ENCODE data around the gene PRORP. TPM values are rescaled to one million over a fixed set of nuclear protein-coding genes. Genes with fewer than 3 reads are reported as not detected.
A peak's percentile ranks its signal among the peaks of the same experiment; 100 is the strongest.

PRORP gene
- total and polyA plus RNA-seq, 4 donors = 23.2 to 43.5 (median 23.5) TPM

DNA sequence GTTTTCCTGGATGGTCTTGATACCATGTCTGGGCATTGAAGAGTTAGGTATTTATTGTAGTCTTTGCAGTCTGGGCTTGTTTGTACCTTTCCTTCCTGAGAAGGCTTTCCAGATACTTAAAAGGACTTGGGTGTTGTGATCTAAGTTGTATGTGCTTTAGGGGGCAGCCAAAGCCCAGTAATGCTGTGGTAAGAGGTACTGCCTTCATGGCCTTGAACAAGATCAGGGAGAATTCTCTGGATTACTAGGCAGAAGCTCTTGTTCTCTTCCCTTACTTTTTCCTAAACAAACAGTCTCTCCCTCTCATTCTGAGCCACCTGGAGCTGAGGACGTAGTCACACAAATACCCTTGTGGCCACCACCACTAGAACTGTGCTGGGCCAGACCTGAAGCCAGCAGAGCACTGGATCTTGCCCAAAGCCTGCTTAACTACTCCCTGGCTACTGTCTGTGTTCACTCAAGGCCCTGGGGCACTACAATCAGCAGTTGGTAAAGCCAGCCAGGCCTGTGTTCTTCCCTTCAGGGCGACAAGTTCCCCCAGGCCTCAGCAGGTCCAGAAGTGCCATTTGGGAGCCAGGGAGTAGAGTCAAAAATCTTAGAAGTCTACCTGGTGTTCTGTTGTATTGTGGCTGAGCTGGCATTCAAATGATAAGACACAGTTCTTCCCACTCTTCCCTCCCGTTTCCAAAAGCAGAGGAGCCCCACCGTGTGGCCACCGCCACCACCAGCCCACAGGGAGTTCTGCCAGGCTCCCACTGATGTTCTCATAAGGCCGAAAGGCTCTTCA lies 11.4 kb downstream of the PRORP start:
- Histone ChIP-seq H3K27me3 (ENCODE audit: control insufficient read depth, insufficient read depth, low read length) (no peaks in the 10 kb centered on the region), H3K4me3 (ENCODE audit: low read depth, low read length) (no peak overlapping the region), H3K36me3 (ENCODE audit: control insufficient read depth, insufficient read depth, low read length) (peaks cover 28% of the 10 kb centered on the region), H3K27ac (ENCODE audit: low read depth, low read length) (no peak overlapping the region), H3K9me3 (ENCODE audit: control insufficient read depth, insufficient read depth, low read length) (no peaks in the 10 kb centered on the region), H3K4me1 (ENCODE audit: control insufficient read depth, insufficient read depth, low read length) (no peaks in the 10 kb centered on the region)
- WGBS (ENCODE audit: insufficient coverage) = 78% methylated on average over 6 of the region's 6 CpGs
- no peak for DNase-seq (ENCODE audit: low read depth in 4 of 6, low spot score in 6 of 6)

DNA sequence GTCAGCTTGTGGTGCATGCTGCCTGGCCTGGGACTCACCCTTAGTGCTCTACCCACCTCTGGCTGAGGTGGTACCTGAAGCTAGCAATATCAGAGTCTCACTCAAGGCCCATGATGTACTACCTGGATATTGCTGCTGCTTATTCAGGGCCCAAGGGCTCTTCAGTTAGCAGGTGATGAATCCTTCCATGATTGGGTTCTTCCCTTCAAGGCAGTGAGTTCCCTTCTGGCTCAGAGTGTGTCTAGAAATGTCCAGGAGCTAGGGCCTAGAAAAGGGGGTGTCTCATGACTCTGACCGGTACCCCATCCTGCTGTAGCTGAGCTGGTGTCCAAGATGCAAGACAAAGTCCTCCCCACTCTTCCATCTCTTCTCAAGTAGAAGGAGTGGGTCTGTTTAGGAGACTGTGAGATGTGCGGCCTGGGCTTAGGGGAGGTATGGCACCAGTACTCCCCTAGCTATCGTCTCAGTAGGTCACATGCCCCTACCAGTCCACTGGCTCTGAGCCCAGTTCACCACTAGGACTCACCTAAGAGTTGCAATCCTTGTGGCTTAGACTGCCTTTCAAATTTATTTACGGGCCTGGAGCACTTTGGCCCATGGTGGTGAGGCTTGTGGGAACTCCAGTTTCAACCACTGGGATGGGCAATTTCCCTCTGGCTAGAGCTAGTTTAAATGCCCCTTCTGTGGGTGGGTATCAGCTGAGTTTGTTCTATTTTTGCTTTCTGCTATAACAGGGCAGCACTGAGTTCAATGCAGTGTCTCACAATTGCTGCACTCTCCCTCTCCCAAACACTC lies 12.2 kb downstream of the PRORP start:
- Histone ChIP-seq H3K27ac (ENCODE audit: low read depth, low read length) (no peak overlapping the region), H3K9me3 (ENCODE audit: control insufficient read depth, insufficient read depth, low read length) (no peaks in the 10 kb centered on the region), H3K4me1 (ENCODE audit: control insufficient read depth, insufficient read depth, low read length) (no peaks in the 10 kb centered on the region), H3K4me3 (ENCODE audit: low read depth, low read length) (no peak overlapping the region), H3K27me3 (ENCODE audit: control insufficient read depth, insufficient read depth, low read length) (no peaks in the 10 kb centered on the region), H3K36me3 (ENCODE audit: control insufficient read depth, insufficient read depth, low read length) (peaks cover 31% of the 10 kb centered on the region)
- 100% methylated on average over 2 of the region's 4 CpGs for WGBS (ENCODE audit: insufficient coverage)
- no peak for DNase-seq (ENCODE audit: low read depth in 4 of 6, low spot score in 6 of 6)

DNA sequence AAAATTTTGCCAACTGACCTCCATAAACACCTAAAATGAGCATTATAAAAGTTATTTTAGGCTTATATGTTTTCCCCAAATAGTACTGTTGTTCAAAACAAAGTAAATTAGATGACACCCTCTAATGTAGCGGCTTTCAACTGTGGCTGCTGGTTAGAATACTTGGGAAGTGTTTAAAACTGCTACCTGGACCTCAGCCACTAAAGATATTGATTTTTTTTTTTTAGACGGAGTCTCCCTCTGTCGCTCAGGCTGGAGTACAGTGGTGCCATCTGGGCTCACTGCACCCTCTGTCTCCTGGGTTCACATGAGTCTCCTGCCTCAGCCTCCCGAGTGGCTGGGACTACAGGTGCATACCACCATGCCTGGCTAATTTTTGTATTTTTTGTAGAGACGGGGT lies 16.2 kb downstream of the PRORP start:
- Histone ChIP-seq H3K9me3 (ENCODE audit: control insufficient read depth, insufficient read depth, low read length) (no peaks in the 10 kb centered on the region), H3K27me3 (ENCODE audit: control insufficient read depth, insufficient read depth, low read length) (no peaks in the 10 kb centered on the region), H3K4me1 (ENCODE audit: control insufficient read depth, insufficient read depth, low read length) (no peaks in the 10 kb centered on the region), H3K27ac (ENCODE audit: low read depth, low read length) (no peak overlapping the region), H3K4me3 (ENCODE audit: low read depth, low read length) (no peak overlapping the region), H3K36me3 (ENCODE audit: control insufficient read depth, insufficient read depth, low read length) (peaks cover 23% of the 10 kb centered on the region)
- 100% methylated on average over 1 of the region's 5 CpGs for WGBS (ENCODE audit: insufficient coverage)
- no peak for DNase-seq (ENCODE audit: low read depth in 4 of 6, low spot score in 6 of 6)

DNA sequence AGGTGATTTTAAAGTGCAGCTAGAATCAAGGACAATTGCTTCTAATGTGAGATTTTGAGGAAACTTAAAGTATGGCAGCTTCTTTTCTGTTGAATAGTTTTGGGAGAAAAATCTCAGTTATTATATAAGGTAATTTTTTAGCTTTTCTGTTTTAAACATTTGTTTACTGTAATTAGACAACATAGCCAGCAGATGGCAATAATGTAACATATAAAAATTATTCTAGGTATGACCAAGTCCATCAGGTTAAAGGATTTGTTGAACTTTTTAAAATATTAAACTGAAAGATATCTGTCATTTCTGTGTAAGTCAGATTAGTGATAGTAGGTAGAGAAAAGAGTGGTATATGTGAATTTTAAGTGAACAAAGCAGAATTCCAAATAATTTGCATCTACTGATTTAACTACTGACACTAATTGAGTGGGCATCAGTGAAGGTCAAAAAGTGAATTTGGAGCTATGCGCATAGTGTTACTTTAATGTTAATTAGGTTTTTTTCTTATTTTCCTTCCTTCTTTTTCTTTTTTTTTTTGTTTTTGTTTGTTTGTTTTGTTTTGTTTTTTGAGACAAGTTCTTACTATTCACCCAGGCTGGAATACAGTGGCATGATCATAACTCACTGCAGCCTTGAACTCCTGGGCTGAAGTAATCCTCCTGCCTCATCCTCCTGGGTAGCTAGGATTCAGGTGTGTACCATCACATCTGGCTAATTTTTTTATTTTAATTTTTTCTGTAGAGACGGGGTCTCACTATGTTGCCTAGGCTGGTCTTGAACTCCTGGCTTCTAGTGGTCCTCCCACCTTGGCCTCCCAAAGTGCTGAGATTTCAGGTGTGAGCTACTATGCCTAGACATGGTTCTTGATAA lies 18.6 kb downstream of the PRORP start:
- WGBS (ENCODE audit: insufficient coverage) = no CpG with 5 or more reads among the region's 2 CpGs
- Histone ChIP-seq H3K4me1 (ENCODE audit: control insufficient read depth, insufficient read depth, low read length) (no peaks in the 10 kb centered on the region), H3K36me3 (ENCODE audit: control insufficient read depth, insufficient read depth, low read length) (peaks cover 9% of the 10 kb centered on the region), H3K27ac (ENCODE audit: low read depth, low read length) (no peak overlapping the region), H3K27me3 (ENCODE audit: control insufficient read depth, insufficient read depth, low read length) (no peaks in the 10 kb centered on the region), H3K4me3 (ENCODE audit: low read depth, low read length) (no peak overlapping the region), H3K9me3 (ENCODE audit: control insufficient read depth, insufficient read depth, low read length) (no peaks in the 10 kb centered on the region)
- DNase-seq (ENCODE audit: low read depth in 4 of 6, low spot score in 6 of 6) = peak in 3 of 6 donors; percentile 17 to 37 (median 25)

DNA sequence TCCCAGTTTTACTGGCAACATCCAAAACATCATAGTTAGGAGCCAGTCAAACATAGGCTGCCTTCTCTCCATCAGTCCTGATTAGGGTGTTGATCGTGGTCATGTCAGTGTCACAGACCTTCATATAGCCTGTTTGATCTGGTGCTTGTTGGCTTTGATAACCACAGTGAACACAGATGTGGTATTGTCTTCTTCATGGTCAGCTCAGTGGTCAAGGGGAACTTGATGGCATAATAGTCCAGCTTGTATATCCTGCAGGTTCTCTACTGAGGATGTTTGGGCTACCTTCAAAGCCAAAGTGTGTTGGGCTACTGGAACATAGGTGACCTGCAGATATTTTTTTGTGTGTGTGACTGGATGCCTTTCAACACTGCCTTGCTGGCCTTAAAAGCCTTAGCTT lies 21.7 kb downstream of the PRORP start:
- Histone ChIP-seq H3K4me1 (ENCODE audit: control insufficient read depth, insufficient read depth, low read length) (no peaks in the 10 kb centered on the region), H3K9me3 (ENCODE audit: control insufficient read depth, insufficient read depth, low read length) (no peaks in the 10 kb centered on the region), H3K4me3 (ENCODE audit: low read depth, low read length) (no peak overlapping the region), H3K27ac (ENCODE audit: low read depth, low read length) (no peak overlapping the region), H3K27me3 (ENCODE audit: control insufficient read depth, insufficient read depth, low read length) (no peaks in the 10 kb centered on the region), H3K36me3 (ENCODE audit: control insufficient read depth, insufficient read depth, low read length) (peaks cover 4% of the 10 kb centered on the region)
- no peak for DNase-seq (ENCODE audit: low read depth in 4 of 6, low spot score in 6 of 6)
- WGBS (ENCODE audit: insufficient coverage) = no CpG with 5 or more reads among the region's 1 CpG

DNA sequence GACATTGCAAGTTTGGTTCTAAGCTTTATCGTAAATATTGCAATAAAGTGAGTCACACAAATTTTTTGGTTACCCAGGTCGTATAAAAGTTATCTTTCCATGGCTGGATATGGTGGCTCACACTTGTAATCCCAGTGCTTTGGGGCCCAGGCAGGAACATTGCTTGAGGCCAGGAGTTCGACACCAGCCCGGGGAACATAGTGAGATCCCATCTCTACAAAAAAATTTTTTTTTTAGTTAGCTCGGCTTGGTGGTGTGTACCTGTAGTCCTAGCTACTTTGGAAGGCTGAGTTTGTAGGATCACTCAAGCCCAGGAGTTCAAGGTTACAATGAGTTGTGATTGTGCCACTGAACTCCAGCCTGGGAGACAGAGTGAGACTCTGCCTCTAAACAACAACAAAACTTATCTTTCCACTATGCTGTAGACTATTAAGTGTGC lies 24.4 kb downstream of the PRORP start:
- no peaks in the 10 kb centered on the region for H3K27me3 ChIP-seq (ENCODE audit: control insufficient read depth, insufficient read depth, low read length)
- H3K27ac ChIP-seq (ENCODE audit: low read depth, low read length) = no peak overlapping the region
- no peak for DNase-seq (ENCODE audit: low read depth in 4 of 6, low spot score in 6 of 6)
- H3K36me3 ChIP-seq (ENCODE audit: control insufficient read depth, insufficient read depth, low read length) = peaks cover 4% of the 10 kb centered on the region
- no CpG with 5 or more reads among the region's 5 CpGs for WGBS (ENCODE audit: insufficient coverage)
- H3K9me3 ChIP-seq (ENCODE audit: control insufficient read depth, insufficient read depth, low read length) = no peaks in the 10 kb centered on the region
- H3K4me1 ChIP-seq (ENCODE audit: control insufficient read depth, insufficient read depth, low read length) = no peaks in the 10 kb centered on the region
- H3K4me3 ChIP-seq (ENCODE audit: low read depth, low read length) = no peak overlapping the region

DNA sequence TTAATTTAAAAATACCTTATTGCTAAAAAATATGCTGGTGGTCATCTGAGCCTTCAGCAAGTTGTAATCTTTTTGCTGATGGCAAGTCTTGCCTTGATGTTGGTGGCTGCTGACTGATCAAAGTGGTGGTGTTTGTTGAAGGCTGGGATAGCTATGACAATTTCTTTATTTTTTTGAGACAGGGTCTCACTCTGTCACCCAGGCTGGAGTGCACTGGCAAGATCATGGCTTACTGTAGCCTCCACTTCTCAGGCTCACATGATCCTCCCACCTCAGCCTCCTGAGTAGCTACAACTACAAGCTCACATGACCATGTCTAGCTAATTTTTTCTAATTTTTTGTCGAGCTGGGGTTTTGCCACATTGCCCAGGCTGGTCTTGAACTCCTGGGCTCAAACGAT lies 24.8 kb downstream of the PRORP start:
- Histone ChIP-seq H3K4me3 (ENCODE audit: low read depth, low read length) (no peak overlapping the region), H3K27ac (ENCODE audit: low read depth, low read length) (no peak overlapping the region), H3K4me1 (ENCODE audit: control insufficient read depth, insufficient read depth, low read length) (no peaks in the 10 kb centered on the region), H3K27me3 (ENCODE audit: control insufficient read depth, insufficient read depth, low read length) (no peaks in the 10 kb centered on the region), H3K9me3 (ENCODE audit: control insufficient read depth, insufficient read depth, low read length) (no peaks in the 10 kb centered on the region), H3K36me3 (ENCODE audit: control insufficient read depth, insufficient read depth, low read length) (no peaks in the 10 kb centered on the region)
- no peak for DNase-seq (ENCODE audit: low read depth in 4 of 6, low spot score in 6 of 6)
- WGBS (ENCODE audit: insufficient coverage) = no CpG with 5 or more reads among the region's 2 CpGs

DNA sequence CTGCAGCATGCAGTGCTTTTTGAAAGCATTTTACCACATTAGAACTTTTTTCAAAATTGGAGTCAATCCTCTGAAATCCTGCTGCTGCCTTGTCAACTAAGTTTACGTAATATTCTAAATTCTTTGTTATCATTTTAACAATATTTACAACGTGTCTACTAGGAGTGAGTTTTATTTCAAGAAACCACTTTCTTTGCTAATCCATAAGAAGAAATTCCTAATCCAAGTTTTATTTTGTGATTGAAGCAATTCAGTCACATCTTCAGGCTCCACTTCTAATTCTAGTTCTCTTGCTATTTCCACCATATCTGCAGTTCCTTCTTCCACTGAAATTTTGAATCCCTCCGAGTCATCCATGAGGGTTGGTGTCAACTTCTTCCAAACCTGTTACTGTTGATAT lies 25.4 kb downstream of the PRORP start:
- Histone ChIP-seq H3K4me3 (ENCODE audit: low read depth, low read length) (no peak overlapping the region), H3K4me1 (ENCODE audit: control insufficient read depth, insufficient read depth, low read length) (no peaks in the 10 kb centered on the region), H3K9me3 (ENCODE audit: control insufficient read depth, insufficient read depth, low read length) (no peaks in the 10 kb centered on the region), H3K27me3 (ENCODE audit: control insufficient read depth, insufficient read depth, low read length) (no peaks in the 10 kb centered on the region), H3K27ac (ENCODE audit: low read depth, low read length) (no peak overlapping the region), H3K36me3 (ENCODE audit: control insufficient read depth, insufficient read depth, low read length) (peaks cover 1% of the 10 kb centered on the region)
- no peak for DNase-seq (ENCODE audit: low read depth in 4 of 6, low spot score in 6 of 6)
- 100% methylated on average over 1 of the region's 3 CpGs for WGBS (ENCODE audit: insufficient coverage)

DNA sequence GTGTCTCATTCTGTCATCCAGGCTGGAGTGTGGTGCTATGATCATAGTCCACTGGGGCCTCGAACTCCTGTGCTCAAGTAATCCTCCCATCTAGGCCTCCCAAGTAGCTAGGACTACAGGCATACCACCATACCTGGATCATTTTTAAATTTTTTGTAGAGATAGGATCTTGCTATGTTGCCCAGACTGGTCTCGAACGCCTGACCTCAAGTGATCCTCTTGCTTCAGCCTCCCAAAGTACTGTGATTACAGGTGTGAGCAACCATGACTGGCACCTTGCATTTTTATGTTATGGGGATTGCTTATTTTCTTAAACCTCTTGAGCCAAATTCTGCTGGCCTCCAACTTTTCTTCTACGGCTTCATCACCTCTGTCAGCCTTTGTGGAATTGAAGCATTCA lies 26.9 kb downstream of the PRORP start:
- Histone ChIP-seq H3K27ac (ENCODE audit: low read depth, low read length) (no peak overlapping the region), H3K4me3 (ENCODE audit: low read depth, low read length) (no peak overlapping the region), H3K9me3 (ENCODE audit: control insufficient read depth, insufficient read depth, low read length) (no peaks in the 10 kb centered on the region), H3K27me3 (ENCODE audit: control insufficient read depth, insufficient read depth, low read length) (no peaks in the 10 kb centered on the region), H3K4me1 (ENCODE audit: control insufficient read depth, insufficient read depth, low read length) (no peaks in the 10 kb centered on the region), H3K36me3 (ENCODE audit: control insufficient read depth, insufficient read depth, low read length) (peaks cover 3% of the 10 kb centered on the region)
- no peak for DNase-seq (ENCODE audit: low read depth in 4 of 6, low spot score in 6 of 6)
- no CpG with 5 or more reads among the region's 4 CpGs for WGBS (ENCODE audit: insufficient coverage)

Data from spinal cord (tissue), 10 donors.